ENCODE measurements around the gene AKT1S1. TPM values are rescaled to one million over a fixed set of nuclear protein-coding genes. Genes with fewer than 3 reads are reported as not detected.

The AKT1S1 gene
- total RNA-seq, 1 donor from 2014 or later, result 116 TPM

- Histone ChIP-seq H3K36me3 (ENCODE audit: insufficient read depth, low read length) (peaks cover 4% of the 10 kb centered on the region), H3K4me2 (ENCODE audit: low read length) (no peak overlapping the region), H3K4me1 (ENCODE audit: insufficient read depth, low read length) (peaks cover 11% of the 10 kb centered on the region), H3K4me3 (ENCODE audit: insufficient read depth, low read depth, low read length) (no peak overlapping the region), H3K27ac (ENCODE audit: low read depth, low read length) (no peak overlapping the region), H3K27me3 (ENCODE audit: insufficient read depth, low read length) (no peaks in the 10 kb centered on the region), H4K20me1 (ENCODE audit: insufficient read depth, low read length) (peaks cover 12% of the 10 kb centered on the region), H3K9me3 (ENCODE audit: insufficient read depth, low read depth, low read length) (no peaks in the 10 kb centered on the region), H3K79me2 (ENCODE audit: insufficient read depth, low read length) (peaks cover 3% of the 10 kb centered on the region), H3K9ac (ENCODE audit: low read length) (no peak overlapping the region), H2AFZ (ENCODE audit: low read depth, low read length) (no peak overlapping the region)
- Mint-ChIP-seq H3K4me1 (ENCODE audit: low read depth, unreplicated experiment) (peaks cover 15% of the 10 kb centered on the region), H3K27me3 (ENCODE audit: low read depth, unreplicated experiment) (no peaks in the 10 kb centered on the region), H3K4me3 (ENCODE audit: unreplicated experiment) (no peak overlapping the region), H3K9me3 (ENCODE audit: unreplicated experiment) (peaks cover 10% of the 10 kb centered on the region), H3K36me3 (ENCODE audit: low read depth, unreplicated experiment) (peaks cover 19% of the 10 kb centered on the region), H3K27ac (ENCODE audit: unreplicated experiment) (no peak overlapping the region)
- no peak for TF ChIP-seq EZH2 (IDR thresholded peaks at IDR 0.05; ENCODE audit: insufficient read depth, low read length)
- TF ChIP-seq, protein P1, sequence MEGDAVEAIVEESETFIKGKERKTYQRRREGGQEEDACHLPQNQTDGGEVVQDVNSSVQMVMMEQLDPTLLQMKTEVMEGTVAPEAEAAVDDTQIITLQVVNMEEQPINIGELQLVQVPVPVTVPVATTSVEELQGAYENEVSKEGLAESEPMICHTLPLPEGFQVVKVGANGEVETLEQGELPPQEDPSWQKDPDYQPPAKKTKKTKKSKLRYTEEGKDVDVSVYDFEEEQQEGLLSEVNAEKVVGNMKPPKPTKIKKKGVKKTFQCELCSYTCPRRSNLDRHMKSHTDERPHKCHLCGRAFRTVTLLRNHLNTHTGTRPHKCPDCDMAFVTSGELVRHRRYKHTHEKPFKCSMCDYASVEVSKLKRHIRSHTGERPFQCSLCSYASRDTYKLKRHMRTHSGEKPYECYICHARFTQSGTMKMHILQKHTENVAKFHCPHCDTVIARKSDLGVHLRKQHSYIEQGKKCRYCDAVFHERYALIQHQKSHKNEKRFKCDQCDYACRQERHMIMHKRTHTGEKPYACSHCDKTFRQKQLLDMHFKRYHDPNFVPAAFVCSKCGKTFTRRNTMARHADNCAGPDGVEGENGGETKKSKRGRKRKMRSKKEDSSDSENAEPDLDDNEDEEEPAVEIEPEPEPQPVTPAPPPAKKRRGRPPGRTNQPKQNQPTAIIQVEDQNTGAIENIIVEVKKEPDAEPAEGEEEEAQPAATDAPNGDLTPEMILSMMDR (IDR thresholded peaks at IDR 0.05; ENCODE audit: insufficient read depth, low read depth, low read length), result no peak
- no peak for DNase-seq (ENCODE audit: low read depth)
- FAIRE-seq, result no peak
These were observed 32.7 kb downstream of the AKT1S1 start for GRCh38 chr19:49844138-49845095.

GRCh38 chr19:49843265-49843664, 33.9 kb downstream of the AKT1S1 start:
- FAIRE-seq, result no peak

More at GRCh38 chr19:49843265-49843664, 33.9 kb downstream of the AKT1S1 start:
- no peak for DNase-seq (ENCODE audit: low read depth)
- no peak overlapping the region for H3K4me3 Mint-ChIP-seq (ENCODE audit: unreplicated experiment)
- peaks cover 10% of the 10 kb centered on the region for H3K4me1 Mint-ChIP-seq (ENCODE audit: low read depth, unreplicated experiment)
- H4K20me1 ChIP-seq (ENCODE audit: insufficient read depth, low read length), result peaks cover 12% of the 10 kb centered on the region
- H3K36me3 Mint-ChIP-seq (ENCODE audit: low read depth, unreplicated experiment), result peaks cover 17% of the 10 kb centered on the region
- H3K27ac Mint-ChIP-seq (ENCODE audit: unreplicated experiment), result no peak overlapping the region
- H3K27ac ChIP-seq (ENCODE audit: low read depth, low read length), result no peak overlapping the region
- no peaks in the 10 kb centered on the region for H3K9me3 ChIP-seq (ENCODE audit: insufficient read depth, low read depth, low read length)
- H3K27me3 ChIP-seq (ENCODE audit: insufficient read depth, low read length), result no peaks in the 10 kb centered on the region
- H3K36me3 ChIP-seq (ENCODE audit: insufficient read depth, low read length), result peaks cover 7% of the 10 kb centered on the region
- H3K4me1 ChIP-seq (ENCODE audit: insufficient read depth, low read length), result peaks cover 3% of the 10 kb centered on the region
- TF ChIP-seq, protein P1 (IDR thresholded peaks at IDR 0.05; ENCODE audit: insufficient read depth, low read depth, low read length), result no peak
- TF ChIP-seq EZH2 (IDR thresholded peaks at IDR 0.05; ENCODE audit: insufficient read depth, low read length), result no peak
- no peak overlapping the region for H3K4me2 ChIP-seq (ENCODE audit: low read length)
- no peaks in the 10 kb centered on the region for H3K79me2 ChIP-seq (ENCODE audit: insufficient read depth, low read length)
- no peak overlapping the region for H3K4me3 ChIP-seq (ENCODE audit: insufficient read depth, low read depth, low read length)
- H3K9me3 Mint-ChIP-seq (ENCODE audit: unreplicated experiment), result peaks cover 4% of the 10 kb centered on the region
- H3K27me3 Mint-ChIP-seq (ENCODE audit: low read depth, unreplicated experiment), result no peaks in the 10 kb centered on the region
- H3K9ac ChIP-seq (ENCODE audit: low read length), result no peak overlapping the region
- no peak overlapping the region for H2AFZ ChIP-seq (ENCODE audit: low read depth, low read length)
